A673 (cell line): Measurements from ENCODE around the gene ALDH1A3.

ENCODE experiments used
- EZH2 ChIP-seq: fragments of 200-600 bp; sonication (generic); IDR thresholded peaks from 2 replicates; pipeline ENCODE4 v1.6.1; 2017; ENCODE audit warnings: borderline replicate concordance, low read depth, mild to moderate bottlenecking, mixed read lengths, antibody characterized with exemption, low read length; ENCODE audit not compliant: poor library complexity, severe bottlenecking
- TF ChIP-seq, protein P1 (sequence below): fragments of 300-800, 200-600 bp; sonication (generic); conservative IDR thresholded peaks from 2 replicates; pipeline ENCODE4 v1.5.1; 2017; ENCODE audit warnings: low read depth, mild to moderate bottlenecking, antibody characterized with exemption, low read length, moderate library complexity, mixed read lengths

DNA sequence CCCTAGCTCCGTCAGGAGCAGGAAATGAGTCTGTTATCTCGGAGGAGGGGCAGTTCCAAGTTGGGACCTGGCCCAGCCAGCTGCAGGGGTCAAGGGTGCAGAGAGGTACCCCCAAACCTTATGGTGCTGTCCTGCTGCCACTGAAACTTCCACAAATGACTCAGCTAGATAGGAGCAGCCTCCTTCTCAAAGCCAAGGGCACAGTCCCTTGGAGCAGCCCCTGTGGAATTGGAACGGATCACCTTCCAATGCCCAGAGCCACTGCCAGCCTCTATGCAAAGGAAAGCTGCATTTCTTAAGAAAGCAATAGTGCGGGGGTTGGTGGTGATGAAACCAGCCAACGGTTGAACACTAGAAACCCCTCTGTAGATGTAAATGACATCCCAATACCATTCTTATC is 20.0 kb downstream of the ALDH1A3 start:
- TF ChIP-seq, protein P1, sequence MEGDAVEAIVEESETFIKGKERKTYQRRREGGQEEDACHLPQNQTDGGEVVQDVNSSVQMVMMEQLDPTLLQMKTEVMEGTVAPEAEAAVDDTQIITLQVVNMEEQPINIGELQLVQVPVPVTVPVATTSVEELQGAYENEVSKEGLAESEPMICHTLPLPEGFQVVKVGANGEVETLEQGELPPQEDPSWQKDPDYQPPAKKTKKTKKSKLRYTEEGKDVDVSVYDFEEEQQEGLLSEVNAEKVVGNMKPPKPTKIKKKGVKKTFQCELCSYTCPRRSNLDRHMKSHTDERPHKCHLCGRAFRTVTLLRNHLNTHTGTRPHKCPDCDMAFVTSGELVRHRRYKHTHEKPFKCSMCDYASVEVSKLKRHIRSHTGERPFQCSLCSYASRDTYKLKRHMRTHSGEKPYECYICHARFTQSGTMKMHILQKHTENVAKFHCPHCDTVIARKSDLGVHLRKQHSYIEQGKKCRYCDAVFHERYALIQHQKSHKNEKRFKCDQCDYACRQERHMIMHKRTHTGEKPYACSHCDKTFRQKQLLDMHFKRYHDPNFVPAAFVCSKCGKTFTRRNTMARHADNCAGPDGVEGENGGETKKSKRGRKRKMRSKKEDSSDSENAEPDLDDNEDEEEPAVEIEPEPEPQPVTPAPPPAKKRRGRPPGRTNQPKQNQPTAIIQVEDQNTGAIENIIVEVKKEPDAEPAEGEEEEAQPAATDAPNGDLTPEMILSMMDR: no peak
- TF ChIP-seq EZH2: no peak
